Measurements from ENCODE around the gene FSD1. TPM values are rescaled to one million over a fixed set of nuclear protein-coding genes. Genes with fewer than 3 reads are reported as not detected.
"Not testable (repeated sequence)": the region's sequence is repeated elsewhere in the genome, so short reads cannot be mapped to it uniquely, and the experiment has no call there.

The FSD1 gene
- polyA plus RNA-seq (ENCODE audit: insufficient read length in 4 of 4): 1 to 10 TPM; 4.6 to 6.5 (median 5.5) TPM

DNA sequence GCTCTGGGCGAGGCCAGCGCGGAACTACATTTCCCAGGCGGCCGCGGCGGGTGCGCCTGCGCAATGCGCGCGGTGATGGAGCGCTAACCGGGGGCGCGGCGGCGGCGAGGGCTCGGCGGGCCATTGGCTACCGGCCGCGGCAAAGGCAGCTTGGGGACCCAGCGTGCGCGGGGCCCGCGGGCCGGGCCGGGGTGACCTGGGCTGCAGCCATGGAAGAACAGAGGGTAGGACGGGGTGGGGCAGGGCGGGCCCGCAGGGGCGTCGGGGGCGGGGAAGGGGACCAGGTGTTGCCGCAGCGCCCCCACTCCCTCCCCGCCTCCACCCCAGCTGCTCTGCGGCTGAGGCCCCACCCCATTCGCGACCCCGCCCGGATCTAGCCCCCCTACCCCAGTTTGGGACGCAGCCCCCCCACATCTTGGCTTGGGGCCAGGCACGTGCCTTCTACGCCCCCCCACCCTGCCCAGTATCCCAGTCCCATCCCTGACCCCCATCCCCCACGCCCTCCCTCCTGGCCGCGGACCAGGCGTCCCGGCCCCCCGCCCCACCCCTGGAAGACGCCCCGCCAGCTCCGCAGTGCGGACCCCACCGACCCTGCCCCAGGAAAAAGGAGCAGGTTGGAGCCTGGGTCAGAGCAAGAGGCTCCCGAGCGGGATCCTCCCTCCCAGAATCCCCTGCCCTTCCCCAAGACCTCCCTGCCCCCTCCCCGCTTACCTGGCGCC is at the start of gene FSD1:
FSD1 (plus strand) TSS at position 61 of the 719 bp plus-strand sequence; CDS start at position 210, 149 bp downstream.
- DNase-seq (ENCODE audit: low read depth in 4 of 4, low spot score in 3 of 4): no peak

DNA sequence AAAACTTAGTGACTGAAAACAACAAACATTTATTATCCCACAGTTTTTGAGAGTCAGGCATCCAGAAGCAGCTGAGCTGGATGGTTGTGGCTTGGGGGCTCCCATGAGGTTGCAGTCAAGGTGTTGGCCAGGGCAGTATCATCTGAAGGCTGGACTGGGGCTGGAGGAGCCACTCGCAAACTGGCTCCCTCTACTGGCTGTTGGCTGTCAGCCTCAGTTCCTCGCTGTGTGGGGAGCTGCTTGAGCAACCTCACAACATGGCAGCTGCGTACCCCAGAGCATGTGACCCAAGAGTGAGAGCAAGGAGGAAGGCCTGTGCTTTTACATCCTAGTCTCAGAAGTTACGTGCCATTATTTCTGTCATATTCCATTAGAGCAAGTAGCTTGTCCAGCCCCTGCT is 47.8 kb upstream of the FSD1 start:
- DNase-seq (ENCODE audit: low read depth in 4 of 4, low spot score in 3 of 4): no peak

DNA sequence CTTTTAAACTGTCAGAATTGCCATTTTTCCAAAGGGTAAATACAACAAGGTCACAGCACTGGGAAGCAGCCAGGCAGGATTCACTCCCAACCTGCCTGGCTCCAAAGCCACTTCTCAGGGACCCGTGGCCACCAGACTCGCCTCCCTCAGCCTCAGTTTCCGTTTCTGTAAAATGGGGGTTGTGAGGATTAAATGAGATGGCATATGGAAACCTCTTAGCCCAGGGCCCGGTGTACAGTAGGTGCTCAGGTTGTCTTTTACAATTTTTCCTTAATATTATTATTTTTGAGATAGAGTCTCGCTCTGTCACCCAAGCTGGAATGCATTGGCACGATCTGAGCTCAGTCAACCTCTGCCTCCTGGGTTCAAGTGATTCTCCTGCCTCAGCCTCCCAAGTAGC is 47.4 kb upstream of the FSD1 start:
- DNase-seq (ENCODE audit: low read depth in 4 of 4, low spot score in 3 of 4): no peak

DNA sequence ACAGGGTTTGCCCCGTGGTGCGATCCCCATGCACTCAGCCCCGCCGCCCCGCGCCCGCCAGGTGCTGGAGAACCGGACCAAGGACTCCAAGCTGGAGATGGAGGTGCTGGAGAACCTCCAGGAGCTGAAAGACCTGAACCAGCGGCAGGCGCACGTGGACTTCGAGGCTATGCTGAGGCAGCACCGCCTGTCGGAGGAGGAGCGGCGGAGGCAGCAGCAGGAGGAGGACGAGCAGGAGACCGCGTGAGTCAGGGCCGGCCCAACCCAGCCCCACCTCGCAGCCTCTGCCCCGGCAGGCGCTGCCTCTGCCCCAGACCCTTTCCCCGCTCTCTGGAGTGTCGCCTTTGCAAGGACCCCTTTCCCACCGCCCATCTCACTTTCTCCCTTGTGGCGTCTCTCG is 46.2 kb upstream of the FSD1 start:
- DNase-seq (ENCODE audit: low read depth in 4 of 4, low spot score in 3 of 4): no peak

DNA sequence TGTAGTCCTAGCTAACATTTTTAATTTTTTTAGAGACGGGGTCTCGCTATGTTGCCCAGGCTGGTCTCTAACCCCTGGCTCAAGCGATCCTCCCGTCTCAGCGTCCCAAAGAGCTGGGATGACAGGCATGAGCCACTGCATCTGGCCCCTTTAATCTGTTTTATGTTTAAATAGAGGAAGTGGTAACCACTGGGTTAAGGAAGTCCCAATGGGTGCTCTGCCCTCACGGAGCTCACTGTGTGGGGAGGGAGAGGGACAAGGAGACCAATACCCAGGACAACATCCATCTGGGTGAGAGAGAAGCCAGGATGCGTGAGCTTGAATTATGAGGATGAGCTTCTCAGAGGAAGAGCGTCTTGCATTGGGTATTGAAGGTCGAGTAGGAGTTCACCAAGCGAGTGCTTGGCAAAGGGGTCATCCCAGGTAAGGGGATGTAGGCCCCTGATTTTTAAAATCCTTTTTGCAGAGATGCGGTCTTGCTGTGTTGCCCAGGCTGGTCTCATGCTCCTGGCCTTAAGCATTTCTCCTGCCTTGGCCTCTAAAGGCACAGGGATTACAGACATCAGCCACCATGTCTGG is 43.7 kb upstream of the FSD1 start:
- DNase-seq (ENCODE audit: low read depth in 4 of 4, low spot score in 3 of 4): no peak

DNA sequence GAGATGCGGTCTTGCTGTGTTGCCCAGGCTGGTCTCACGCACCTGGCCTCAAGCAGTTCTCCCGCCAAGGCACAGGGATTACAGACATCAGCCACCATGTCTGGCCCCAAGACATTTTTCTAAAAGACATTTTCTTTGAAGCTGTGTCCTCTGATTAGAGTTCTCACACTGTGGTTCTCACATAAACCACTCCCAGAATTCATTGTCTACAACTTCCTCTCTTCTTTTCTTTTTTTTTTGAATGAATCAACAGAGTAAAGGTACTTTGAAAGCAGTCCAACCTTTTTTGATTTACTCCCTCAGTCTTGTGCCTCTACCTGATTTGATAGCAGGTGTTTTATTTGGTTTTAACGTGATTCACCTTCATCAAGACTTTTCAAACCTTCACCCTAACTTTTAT is 39.6 kb upstream of the FSD1 start:
- no peak for DNase-seq (ENCODE audit: low read depth in 4 of 4, low spot score in 3 of 4)

DNA sequence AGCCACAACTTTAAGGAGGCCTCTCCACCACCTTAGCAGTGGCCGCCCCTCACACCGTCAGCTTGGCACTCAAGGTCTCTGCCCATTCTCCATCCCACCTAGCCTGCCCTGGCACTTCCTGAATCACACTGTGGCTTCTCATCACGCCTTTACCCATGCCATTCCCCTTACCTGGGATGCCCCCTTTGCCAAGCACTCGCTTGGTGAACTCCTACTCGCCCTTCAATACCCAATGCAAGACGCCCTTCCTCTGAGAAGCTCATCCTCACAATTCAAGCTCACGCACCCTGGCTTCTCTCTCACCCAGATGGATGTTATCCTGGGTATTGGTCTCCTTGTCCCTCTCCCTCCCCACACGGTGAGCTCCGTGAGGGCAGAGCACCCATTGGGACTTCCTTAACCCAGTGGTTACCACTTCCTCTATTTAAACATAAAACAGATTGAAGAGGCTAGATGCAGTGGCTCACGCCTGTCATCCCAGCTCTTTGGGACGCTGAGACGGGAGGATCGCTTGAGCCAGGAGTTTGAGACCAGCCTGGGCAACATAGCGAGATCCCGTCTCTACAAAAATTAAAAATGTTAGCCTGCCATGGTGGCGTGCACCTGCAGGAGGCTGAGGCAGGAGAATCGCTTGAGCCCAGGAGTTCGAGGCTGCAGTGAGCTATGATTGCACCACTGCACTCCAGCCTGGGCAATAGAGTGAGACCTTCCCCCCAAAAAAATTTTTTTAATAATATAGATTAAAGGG is 38.0 kb upstream of the FSD1 start:
- DNase-seq (ENCODE audit: low read depth in 4 of 4, low spot score in 3 of 4): no peak

DNA sequence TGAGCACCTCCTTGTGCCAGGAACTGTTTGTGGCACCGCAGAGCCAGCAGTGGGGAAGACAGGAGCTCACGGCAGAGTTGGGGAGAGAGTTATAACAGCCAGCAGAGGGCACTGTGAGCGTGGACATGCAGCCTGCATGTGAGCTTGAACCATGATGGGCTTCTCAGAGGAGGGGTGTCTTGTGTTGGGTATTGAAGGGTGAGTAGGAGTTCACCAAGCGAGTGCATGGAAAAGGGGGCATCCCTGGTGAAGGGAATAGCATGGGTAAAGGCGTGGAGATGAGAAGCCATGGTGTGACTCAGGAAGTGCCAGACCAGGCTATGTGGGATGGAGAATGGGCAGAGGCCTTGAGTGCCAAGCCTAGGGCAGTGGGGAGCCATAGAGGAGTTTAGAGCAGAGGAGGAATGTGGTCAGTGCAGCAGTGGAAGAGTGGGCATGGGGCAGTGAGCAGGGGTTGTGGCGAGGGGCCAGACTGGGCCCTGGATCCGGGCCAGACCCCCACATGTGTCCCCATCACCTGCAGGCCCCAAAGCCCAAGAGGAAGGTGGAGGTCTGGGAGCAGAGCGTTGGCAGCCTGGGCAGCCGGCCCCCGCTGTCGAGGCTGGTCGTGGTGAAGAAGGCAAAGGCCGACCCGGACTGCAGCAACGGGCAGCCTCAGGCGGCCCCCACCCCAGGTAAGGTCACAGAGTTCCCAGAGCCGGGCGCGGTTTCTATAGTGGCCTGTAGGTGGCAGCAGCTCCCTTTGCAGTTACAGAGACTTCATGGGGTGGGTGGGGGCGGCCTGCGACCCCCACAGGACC is 37.1 kb upstream of the FSD1 start:
- no peak for DNase-seq (ENCODE audit: low read depth in 4 of 4, low spot score in 3 of 4)

DNA sequence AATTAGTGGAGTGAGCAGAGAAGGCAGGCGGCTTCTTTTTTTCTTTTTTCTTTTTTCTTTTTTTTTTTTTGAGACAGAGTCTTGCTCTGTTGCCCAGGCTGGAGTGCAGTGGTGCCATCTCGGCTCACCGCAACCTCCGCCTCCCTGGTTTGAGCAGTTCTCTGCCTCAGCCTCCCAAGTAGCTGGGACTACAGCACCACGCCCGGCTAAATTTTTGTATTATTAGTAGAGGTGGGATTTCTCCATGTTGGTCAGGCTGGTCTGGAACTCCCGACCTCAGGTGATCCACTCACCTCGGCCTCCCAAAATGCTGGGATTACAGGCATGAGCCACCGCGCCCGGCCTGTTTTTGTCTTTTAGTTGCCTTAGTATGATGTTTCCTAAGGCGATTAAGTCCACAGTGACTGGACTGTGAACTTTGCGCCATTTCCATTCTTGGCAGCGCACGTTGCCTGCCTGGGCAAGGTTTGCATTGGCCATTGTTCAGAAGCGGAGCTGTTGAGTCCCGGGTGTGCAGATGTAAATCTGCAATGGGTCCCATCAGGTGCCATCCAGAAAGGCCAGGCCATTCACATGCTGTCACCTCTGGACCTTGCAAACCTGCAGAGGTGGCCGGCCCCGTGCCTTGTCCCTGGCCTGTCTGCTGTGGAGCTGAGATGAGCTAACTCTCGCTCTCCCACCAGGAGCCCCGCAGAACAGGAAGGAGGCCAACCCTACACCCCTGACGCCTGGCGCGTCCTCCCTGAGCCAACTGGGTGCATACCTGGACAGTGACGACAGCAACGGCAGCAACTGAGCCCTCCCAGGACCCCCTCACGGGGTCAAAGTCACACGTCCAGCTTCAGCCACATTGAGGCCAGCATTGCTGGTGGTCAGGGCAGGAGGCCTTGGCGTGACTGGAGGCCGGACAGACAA is 36.2 kb upstream of the FSD1 start:
- DNase-seq (ENCODE audit: low read depth in 4 of 4, low spot score in 3 of 4): no peak

DNA sequence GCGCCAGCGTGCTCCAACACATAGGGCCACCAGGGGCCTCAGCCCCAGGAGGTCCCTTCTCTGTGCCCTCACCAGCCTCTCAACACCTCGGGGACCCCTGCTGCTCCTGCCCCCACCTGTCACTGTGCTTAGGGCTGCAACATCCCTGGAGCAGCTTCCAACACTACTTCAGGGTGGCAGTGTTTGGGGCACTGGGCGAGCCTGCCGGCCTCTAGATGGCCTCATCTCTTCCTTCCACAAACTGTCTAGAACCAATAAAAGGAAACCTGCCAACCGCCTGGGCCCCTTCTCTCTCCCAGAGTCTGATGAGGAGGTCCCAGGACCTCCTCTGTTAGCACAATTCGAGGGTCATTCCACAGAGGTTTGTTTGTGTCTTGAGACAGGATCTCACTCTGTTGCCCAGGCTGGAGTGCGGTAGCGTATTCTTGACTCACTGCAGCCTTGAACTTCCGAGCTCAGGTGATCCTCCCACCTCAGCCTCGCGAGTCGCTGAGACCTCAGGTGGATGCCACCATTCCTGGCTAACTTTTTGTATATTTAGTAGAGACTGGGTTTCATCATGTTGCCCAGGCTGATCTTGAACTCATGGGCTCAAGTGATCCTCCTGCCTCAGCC is 35.5 kb upstream of the FSD1 start:
- DNase-seq (ENCODE audit: low read depth in 4 of 4, low spot score in 3 of 4): no peak

DNA sequence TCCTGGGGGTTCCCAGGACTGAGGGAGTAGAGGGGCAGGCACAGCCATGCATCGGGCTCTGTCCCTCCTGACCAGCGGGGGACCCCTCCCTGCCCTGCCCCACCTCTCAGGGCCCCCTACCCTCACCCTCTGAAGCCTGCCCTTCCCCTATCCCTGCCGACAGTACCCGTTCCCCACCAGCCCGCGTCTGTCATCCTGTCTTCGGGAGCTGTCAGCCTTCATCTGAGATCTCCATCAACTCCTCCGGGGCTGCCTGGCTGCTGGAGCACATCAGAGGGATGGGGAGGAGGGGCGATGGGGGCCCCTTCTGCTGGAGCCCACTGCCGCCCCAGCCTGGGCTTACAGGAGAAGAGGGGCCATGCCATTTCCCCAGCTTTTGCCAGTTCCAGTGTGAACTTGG is 31.5 kb upstream of the FSD1 start:
- DNase-seq (ENCODE audit: low read depth in 4 of 4, low spot score in 3 of 4): no peak

DNA sequence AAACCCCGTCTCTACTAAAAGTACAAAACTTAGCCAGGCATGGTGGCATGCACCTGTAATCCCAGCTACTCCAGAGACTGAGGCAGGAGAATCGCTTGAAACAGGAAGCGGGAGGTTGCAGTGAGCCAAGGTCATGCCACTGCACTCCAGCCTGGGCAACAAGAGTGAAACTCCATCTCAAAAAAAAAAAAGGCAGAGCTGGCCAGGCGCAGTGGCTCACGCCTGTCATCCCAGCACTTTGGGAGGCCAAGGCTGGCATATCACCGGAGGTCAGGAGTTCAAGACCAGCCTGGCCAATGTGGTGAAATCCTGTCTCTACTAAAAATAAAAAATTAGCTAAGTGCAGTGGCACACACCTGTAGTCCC is 30.1 kb upstream of the FSD1 start:
- DNase-seq (ENCODE audit: low read depth in 4 of 4, low spot score in 3 of 4): not testable (repeated sequence)

DNA sequence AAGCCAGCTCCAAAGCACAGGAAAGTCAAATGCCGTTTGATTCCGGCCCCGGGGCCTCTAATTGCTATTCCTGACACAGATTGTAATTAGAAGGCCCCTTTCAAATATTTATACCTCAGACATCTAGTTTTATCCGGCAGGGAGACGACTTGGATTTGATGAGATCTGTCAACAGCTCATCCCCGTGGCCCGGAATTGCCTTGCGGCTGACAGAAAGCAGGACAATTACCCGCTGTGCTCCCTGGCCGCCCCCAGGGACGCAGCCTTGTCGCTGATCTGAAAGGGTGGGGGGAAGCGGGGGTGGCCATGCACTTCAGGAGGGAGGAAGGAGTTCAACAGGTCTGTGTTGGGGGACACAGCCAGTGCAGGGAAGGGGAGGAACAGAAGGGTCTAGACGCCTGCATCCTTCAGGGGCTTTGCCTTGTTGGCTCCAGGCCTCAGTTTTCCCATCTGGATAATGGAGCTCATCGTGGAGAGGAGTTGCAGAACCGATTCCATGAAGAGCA is 27.2 kb upstream of the FSD1 start:
- no peak for DNase-seq (ENCODE audit: low read depth in 4 of 4, low spot score in 3 of 4)

DNA sequence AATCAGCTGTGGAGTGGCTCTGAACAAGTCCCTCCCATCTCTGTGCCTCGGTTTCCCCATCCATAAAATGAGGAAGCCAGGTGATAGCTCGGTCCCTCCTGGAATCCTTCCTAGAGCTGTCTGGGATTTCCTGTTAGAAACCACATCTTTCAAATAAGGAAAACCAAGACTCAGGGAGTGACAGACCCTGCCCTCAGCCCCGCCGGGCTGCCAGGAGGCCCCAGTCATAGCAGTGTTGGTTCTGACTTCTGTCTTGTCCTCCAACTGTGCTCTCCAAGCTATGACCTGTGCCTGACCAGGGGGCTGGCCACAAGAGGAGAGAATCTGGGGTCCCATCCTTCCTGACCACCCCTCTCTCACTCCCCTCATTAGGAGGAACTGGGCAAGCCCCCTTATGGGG is 26.4 kb upstream of the FSD1 start:
- DNase-seq (ENCODE audit: low read depth in 4 of 4, low spot score in 3 of 4): no peak

DNA sequence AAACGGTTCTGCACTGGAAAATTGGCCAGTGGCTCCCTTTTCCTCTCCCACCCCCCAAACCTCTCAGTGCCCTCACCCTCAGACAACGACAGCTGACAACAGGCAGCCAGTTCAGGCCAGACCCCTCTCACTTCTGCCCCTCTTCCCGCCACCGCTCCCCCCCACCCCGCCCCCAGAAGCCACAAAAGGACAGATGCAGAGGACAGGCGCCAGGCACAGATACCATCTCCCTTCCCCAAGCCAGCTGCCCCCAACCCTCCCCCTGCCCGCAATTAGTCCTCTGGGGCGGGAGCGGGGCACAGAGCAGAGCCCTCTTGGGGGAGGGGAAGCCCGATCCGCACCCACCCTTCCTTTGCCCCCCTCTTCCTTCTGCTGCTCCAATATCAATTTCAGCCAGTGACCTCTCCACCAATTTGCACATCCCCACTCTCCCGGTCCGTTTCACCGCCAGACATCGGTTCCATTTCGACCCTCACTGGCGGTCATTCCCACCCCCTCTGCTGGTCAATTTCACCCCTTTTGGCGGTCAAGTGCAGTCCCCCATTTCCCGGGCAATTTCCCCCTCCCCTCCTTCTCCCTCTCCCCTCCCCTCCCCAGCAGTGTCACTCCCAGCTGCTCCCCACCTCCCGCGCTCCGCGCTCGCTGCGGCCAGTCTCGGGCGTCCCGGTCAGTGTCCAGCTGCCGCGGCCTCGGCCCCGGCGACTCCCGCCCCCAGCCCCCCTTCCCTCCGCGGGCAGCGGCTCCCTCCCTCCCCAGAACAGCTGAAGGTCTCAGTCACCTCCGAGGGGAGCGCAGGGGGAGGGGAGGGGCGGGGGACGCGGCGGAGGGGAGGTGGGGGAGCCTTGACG is 25.8 kb upstream of the FSD1 start, which contains the start of gene SHD:
SHD (plus strand) TSS at position 848 of the 848 bp plus-strand sequence. CDS start 798 bp downstream, outside the sequence.
- no peak for DNase-seq (ENCODE audit: low read depth in 4 of 4, low spot score in 3 of 4)

DNA sequence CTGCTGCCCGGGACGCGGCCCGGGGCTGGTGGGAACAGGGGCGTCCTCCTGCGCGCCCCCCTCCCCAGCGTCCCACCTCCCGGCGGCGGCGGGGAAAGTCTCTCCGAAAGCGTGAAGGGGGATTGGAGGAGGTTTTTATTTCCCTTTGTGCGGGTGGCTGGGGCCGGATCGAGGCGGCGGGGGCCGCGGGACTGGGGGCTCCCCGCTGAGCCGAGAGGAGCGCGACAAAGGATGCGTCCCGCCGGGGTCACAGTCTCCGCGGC is 25.2 kb upstream of the FSD1 start:
- DNase-seq (ENCODE audit: low read depth in 4 of 4, low spot score in 3 of 4): no peak

DNA sequence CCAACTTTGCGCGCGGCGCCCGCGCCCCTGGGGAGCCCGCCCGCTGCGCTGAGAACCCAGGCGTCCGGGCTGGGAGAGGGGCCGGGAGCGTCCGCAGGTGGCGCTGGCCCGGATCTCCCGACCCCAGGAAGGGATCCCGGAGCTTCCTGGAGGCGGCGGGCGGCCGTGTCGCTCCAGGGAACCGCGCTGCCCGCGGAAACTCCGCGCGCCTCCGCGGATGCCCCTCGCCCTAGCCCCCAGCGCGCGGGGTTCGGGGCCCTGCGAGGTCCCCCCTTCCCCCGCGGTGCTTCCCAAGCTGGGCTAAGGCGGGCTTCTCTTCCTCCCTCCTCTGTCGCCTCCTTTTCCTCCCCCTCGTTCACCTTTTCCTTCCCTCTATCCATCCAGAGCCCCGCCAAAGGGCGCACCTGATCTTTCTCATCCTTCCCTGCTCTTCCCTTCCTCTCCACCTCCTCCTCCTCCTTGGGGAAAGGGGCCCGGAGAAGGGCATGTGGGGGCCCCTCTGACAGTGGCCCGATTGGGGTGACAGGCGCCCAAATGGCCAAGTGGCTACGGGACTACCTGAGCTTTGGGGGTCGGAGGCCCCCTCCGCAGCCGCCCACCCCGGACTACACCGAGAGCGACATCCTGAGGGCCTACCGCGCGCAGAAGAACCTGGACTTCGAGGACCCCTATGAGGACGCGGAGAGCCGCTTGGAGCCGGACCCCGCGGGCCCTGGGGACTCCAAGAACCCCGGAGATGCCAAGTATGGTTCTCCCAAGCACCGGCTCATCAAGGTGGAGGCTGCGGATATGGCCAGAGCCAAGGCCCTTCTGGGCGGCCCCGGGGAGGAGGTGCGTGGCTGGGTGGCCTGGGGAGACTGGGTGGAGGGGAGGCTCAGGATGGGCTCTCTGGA is 24.6 kb upstream of the FSD1 start:
- DNase-seq (ENCODE audit: low read depth in 4 of 4, low spot score in 3 of 4): no peak
